Activated T-cell treated with anti-CD3 and anti-CD28 coated beads for 24 hours (primary cell): ENCODE results near the gene LIG1.
A peak's percentile ranks its signal among the peaks of the same experiment; 100 is the strongest.
"Not testable (repeated sequence)": the region's sequence is repeated elsewhere in the genome, so short reads cannot be mapped to it uniquely, and the experiment has no call there.

ENCODE experiments used
- DNase-seq: peaks from one replicate; pipeline ENCODE4 v3.0.0-alpha.2; 2020; ENCODE audit warnings: low read depth

The LIG1 gene

DNA sequence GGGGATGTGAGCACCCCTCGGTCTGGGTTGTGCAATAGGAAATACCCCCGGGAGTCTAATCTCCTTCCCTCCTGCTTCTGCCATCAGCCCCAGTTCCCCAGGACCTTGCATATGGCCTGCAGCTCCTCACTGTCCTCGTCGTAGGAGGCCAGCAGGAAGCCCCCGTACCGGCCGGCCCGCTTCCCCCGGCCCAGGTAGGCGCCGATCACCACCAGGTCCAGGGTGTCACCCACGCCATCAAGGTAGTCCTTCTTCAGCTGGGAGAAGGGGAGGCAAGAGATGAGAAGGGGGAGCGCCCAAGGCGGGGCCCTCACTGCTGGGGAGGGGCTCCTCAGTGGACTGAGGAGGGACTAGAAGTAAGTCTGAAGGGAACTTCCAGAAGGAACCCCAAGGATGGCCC, 49.1 kb downstream of the LIG1 start:
- no peak for DNase-seq

DNA sequence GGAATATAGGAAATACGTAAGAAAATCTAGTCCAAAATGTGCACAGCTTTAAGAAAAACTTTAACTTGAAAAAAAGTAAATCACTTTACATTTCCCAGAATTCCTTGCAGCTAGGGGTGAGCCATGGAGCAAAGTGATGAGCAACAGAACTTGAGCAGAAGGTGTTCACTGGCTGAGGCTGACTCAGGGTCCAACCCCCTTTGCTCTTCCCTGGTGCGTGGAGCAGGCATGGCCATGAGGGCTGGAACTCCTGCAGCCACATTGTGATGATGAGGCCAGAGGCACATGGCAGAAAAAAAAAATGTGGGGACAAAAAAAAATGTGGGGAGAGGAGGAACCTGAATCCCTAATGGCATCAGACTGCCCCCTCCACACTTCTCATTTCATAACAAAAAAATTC, 49.6 kb downstream of the LIG1 start:
- DNase-seq: no peak

DNA sequence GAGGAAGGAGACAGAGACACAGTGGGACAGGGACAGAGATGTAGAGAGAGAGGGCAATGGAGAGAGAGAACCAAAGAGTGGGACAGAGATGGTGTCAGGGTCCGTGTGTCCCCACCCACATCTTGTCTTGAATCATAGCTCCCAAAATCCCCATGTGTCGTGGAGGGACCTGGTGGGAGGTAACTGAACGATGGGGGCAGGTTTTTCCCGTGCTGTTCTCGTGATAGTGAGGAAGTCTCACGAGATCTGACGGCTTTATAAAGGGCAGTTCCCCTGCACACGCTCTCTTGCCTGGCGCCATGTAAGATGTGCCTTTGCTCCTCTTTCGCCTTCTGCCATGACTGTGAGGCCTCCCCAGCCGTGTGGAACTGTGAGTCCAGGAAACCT, 52.0 kb downstream of the LIG1 start:
- DNase-seq: no peak

DNA sequence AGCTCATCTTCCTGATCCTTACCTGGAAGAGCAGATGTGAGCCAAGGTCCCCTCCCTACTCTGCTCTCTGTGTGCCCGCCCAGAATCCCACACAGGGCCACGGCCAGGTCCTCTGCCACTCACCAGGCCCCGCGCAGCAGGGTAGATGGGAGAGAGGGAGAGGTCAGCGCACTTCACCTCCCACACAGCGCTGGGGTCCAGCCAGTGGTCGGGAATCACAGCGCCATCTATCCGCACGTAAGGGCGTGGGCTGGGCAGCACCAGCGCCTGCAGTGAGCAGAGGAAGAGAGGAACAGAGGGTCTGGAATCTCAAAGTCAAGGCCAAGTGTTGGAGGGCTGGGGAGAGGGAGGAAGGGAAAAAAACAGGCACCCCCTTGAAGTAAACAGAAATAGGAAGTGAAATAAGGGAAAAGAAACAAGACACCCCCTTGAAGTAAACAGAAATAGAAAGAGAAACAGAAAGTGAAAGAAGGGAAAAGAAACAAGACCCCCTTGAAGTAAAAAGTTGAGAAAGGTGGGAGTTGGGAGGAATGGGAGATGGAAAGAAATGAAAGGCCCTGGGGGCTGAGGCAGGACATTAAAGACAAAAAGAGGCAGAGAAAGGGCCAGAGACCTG, 52.5 kb downstream of the LIG1 start:
- DNase-seq: no peak

DNA sequence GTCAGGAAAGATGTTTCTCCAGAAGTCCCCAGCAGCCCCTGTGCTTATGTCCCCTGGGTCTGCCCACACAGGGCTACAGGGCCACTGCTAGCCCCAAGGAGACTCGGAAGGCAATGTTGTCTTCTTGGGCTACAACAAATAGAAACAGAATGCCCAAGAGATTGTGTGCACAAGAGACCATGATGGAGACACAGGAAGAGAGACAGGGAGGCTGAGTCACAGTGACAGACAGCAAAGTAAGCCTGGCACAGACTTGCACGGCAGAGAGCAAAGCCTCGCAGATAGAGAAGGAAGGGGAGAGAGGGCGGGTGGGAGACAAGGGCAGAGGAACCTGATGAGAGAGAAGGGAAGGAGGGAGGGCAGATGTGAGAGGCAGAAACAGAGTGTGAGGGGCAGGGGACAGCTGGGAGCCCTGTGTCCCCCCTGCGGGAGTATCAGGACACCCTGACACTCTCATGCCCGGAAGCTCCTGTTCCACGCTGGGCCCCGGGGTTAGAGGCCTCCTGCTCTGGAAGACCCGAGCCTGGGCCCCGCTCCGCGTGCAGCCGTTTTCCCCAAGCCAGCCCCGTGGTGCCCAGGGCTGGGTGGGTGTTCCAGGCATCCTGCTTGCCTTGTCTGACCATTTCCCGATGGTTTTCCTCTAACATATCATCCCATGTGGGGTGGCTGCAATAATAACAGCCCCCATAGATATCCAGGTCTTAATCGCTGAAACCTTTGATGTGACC, 56.8 kb downstream of the LIG1 start:
- DNase-seq: no peak

DNA sequence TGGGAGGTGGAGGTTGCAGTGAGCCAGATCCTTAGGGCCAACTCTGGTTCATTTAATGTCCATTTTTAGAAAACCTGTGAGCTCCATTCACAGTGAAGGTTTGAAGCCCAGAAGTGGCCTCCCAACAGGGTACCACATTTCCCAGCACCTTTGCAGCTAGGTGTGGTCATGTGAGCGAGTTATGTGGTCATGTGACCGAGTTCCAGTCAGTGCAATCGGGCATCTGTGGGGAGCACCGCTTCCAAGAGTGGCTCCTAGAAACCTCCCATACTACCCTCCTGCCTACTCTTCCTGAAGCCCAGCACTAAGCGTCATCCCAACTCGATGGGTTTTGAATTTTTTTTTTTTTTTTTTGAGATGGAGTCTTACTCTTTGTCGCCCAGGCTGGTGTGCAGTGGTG, 58.9 kb downstream of the LIG1 start:
- no peak for DNase-seq

DNA sequence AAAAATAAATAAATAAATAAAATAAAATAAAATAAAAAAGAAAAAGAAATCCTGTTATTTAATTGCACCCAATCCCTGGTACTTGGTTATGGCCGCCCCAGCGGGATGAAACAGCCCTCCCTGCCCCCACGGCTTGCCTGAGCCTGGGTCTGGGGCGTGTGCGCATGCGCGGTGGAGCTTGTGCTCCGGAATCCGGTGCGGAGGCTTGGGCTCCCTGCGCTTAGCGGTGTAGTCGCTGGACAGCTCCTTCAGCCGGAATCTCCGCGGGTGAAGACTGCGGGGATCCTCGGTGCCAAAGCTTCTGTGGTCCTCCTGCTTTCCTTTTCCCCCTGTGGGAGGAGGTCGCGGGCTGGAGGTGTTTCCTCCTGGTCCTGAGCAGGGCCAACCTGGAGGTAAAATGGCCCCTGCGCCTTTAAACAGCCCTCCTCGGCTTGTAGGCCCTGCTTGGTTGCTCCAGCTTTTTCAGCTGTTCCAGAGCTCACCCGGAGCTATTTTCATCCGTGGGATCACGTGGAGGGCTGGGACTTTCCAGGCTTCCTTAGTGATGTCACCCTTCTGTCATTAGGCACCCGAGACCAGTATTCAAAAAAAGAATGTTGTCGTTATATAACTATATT, 59.7 kb downstream of the LIG1 start, which contains the start of gene PLA2G4C:
Gene PLA2G4C (minus strand): TSS at position 468 of the 617 bp plus-strand sequence. CDS start 4,288 bp downstream, outside the sequence.
- DNase-seq: peak; percentile 77

DNA sequence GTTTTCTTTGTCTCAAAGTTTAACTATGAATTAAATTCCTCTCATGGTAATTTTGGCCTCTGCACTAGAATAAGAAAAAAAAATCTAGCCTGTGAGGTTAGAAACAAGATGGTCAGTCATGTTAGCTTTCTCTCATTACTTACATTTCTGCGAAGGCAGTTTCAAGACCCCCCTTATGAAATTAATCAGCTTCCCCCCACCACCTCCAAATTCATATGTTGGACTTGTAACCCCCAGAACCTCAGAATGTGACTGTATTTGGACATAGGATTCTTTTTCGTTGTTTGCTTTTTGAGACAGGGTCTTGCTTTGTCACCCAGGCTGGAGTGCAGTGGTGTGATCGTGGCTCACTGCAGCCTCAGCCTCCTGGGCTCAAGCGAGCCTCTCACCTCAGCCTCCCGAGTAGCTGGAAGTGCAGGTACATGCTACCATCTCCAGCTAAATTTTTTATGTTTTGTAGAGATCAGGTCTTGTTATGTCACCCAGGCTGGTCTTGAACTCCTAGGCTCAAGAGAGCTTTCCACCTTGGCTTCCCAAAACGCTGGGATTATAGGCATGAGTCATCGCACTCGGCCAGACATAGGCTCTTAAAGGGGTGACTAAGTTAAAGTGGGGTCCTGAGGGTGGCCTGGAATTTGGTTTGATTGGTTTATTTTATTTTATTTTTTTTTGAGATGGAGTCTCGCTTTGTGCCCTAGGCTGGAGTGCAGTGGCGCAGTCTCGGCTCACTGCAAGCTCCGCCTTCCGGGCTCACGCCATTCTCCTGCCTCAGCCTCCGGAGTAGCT, 61.0 kb downstream of the LIG1 start:
- no peak for DNase-seq

DNA sequence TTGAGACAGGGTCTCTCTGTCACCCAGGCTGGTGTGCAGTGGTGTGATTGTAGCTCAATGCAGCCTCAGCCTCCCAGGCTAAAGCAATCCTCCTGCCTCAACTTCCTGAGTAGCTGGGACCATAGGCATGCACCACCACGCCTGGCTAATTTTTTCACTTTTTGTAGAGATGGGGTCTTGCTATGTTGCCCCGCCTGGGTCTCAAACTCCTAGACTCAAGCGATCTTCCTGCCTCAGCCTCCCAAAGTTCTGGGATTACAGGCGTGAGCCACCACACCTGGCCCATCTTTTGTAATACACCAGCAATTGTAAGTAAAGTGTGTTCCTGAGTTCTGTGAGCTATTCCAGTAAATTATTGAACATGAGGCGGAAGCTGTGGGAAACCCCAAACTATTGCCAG, 66.2 kb downstream of the LIG1 start:
- DNase-seq: no peak

DNA sequence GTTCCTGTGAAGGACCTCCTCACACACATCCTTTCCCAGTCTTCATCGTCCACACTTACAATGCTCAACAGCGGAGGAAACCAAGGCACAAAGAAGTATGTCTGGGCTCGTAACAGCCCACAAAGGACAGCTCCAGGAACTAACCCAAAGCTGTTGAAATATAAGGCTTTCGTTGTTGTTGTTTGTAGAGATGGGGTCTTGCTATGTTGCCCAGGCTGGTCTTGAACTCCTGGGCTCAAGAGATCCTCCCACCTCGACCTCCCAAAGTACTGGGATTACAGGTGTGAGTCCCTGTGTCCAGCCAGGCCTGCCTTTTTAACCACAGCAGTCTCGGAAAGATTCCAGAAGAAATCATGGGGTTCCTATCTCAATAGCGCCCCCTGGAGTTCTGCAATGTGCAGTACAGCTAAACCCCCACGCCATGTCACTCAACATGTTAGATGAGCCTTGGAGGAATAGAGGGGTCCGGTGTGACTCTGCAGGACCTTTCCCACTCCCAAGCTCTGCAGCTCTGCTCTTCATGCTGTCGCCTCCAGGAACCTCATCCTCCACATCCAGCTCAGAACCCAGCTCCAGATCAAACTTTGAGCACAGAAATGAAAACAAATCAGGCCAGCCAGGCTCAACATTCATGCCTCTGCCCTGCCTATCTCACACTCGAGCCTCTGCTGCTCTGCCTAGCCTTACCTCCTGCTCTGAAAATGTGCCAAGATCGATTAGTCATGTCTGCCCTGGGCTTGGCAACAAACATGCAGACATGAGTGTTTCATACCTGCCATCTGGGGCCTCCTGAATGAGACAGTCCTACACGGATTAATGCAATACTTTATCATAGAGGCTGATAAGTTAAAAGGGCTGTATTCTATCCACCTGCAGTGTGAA, 67.0 kb downstream of the LIG1 start:
- peak; percentile 13 for DNase-seq

DNA sequence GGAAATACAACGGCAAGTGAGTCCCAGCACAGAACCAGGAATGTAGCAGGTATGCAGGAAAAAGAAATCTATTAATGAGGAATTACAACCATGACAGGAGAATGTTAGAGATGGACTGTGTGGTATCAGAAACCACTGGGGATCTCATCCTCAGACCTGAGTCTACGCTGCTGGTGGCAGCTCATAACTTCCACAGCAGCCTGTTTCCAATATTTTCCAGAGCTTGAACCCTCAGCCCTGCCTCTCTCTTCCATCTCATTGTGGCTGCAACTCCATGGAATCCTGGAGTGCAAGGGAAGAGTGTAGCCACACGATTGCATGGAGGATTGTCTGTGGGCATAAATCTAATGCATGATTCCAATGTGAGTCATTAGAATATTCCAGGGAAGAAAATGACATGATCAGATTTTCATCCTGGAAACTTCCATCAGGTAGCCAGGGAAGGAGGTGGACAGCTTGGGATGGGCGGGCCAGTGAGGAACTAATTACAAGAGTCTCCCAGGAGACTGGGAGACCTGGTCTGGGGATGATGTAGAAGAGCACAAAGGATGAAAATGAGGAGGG, 74.5 kb downstream of the LIG1 start:
- no peak for DNase-seq

DNA sequence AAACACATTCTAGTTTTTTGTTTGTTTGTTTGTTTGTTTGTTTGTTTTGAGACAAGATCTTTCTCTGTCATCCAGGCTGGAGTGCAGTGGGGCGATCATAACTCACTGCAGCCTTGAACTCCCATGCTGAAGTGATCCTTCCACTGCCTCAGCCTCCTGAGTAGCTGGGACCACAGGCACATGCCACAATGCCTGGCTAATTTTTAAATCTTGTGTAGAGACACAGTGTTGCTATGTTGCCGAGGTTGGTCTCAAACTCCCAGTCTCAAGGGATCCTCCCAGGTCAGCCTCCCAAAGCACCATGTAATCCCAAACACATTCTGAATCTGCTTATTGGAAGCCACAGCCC, 75.3 kb downstream of the LIG1 start:
- no peak for DNase-seq

DNA sequence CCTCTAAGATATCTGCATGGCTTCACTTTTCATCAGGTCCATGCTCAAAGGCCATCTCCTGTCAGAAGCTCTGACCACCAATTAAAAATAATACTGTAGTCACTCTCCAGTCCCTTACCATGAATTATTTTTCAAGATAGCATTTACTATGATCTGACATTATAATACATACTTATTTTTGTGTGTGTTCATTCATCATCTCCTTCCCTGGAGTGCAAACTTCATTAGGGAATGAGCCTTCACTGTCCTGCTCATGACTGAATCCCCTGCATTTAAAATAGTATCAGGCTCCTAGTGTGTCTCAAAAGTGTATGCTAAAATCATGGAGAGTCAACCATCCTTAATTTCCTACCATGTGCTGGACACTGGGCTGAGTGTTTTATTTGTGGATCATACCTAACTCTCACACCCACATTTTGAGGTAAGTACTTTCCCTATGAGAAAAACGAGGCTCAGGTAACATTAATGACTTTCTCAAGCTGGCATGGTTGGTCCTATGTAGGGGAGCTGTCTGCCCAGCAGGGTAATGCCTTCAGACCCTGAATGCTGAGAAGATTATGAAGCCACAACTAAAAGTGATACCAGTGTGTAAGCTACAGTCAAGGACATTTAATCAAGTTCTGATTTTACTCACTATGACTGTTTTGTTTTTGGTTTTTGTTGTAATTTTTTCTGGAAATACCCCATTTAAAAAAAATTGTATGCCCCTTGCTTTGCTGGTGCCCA, 75.9 kb downstream of the LIG1 start:
- no peak for DNase-seq

DNA sequence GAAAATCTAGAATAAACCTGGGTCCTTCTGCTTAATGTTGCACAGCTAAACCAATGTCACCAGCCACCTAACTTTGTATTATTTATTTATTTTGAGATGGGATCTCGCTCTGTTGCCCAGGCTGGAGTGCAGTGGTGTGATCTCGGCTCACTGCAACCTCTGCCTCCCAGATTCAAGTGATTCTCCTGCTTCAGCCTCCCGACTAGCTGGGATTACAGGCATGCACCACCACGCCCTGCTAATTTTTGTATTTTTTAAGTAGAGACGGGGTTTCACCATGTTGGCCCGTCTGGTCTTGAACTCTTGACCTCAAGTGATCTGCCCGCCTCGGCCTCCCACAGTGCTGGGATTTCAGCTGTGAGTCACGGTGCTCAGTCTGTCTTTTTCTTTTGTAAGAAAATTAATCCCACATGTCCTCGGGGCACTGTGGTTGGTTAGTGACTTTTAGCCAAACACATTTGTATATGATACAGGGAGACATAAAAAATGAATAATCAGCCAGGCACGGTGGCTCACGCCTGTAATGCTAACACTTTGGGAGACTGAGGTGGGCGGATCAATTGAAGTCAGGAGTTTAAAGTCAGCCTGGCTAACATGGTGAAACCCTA, 78.9 kb downstream of the LIG1 start:
- not testable (repeated sequence) for DNase-seq

DNA sequence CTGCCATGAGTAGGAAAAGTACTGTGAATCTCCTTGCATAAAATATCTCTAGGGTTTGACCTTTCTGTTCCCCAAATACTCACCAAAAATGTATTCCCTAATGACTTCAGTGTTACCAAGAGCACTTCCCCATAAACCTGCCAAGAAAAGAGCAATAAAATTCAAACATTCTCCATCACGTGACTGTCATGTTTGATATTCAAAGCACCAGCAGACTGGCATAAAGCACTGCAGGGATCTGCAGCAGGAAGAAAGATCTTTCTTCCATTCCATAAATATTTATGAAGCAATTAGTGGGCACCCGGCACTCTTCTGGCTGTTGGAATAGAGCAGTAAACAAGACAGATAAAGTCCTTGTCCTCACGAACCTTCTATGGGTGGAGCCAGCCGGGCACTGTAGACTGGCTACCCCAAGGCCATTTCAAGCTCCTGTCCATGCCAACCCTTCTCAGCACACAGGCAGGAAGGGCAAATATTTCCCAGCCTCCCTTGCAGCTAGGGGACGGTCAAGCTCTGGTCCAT, 79.8 kb downstream of the LIG1 start:
- no peak for DNase-seq

DNA sequence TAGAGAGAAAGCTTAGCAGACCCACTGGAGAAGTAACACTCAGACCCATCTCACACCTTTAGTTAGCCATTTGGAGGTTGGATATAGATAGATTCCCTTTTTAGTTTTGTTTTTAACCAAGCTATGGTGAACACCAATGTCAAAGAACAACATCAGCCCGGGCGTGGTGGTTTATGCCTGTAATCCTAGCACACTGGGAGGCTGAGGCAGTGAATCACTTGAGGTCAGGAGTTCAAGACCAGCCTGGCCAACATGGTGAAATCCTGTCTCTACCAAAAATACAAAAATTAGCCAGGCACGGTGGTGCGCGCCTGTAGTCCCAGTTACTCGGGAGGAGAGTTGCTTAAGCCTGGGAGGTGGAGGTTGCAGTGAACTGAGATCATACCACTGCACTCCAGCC, 81.2 kb downstream of the LIG1 start:
- not testable (repeated sequence) for DNase-seq

DNA sequence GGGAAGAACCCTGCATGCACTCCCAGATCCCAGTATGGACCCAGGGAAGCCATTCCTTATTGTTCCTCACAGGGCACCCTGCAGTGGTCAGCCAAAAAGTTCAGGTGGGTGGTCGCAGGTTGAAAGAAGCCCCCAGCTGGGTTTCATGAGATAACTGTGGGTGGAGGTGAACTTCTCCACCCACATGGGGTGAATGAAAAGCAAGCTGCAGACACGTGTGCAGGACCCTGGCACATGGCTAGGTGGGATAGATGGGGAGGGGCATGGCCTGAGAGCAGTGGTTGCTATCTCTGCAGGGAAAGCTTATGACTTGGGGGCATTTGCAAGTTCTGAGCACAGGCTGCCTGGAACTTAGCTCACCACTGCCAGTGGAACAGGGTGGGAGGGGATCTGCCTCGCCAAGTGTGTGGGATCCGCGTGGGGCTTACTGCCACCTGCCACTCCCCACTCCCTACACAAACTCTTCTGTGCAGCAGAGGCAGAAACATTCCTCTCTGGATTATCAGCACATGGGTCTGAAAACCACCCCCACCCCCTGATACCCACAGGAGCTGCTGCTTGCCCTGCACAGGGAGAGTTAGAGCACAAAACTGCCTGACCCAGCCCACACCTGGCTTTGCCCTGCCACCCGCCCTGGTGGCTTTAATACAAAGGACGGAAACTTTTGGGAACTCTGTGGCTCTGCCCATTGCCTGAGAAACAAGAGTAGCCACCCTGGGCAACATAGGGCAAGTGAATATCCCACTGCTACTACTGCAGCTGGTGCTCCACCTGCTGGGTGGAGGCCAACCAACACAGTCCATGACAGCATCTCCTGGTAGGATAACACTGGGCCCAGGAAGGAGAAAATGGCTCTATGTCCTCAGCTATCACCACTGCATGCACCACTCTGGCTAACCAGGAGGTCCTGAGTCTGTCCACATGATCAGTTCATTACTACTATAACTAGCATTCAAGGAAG, 84.0 kb downstream of the LIG1 start:
- DNase-seq: no peak

DNA sequence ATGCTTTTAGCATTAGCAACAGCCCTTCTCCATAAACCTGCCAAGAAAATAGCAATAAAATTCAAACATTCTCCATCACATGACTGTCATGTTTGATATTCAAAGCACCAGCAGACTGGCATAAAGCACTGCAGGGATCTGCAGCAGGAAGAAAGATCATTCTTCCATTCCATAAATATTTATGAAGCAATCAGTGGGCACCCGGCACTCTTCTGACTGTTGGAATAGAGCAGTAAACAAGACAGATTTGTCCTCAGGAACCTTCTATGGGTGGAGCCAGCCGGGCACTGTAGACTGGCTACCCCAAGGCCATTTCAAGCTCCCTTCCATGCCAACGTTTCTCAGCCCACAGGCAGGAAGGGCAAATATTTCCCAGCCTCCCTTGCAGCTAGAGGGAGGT, 85.1 kb downstream of the LIG1 start:
- DNase-seq: no peak

DNA sequence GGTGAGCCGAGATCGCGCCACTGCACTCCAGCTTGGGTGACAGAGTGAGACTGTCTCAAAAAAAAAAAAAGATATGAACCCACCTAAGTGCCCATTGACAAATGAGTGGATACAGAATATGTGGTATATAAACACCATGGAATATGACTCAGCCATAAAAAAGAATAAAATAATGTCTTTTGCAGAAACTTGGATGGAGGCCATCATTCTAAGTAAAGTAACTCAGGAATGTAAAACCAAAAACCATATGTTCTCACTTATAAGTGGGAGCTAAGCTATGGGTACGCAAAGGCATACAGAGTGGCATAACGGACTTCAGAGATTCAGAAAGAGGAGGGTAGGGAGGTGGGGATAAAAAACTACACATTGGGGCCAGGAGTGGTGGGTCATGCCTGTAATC, 89.0 kb downstream of the LIG1 start:
- no peak for DNase-seq
